HUES6 (cell line): ENCODE data around the gene TCOF1.

Experiments used
- H3K27ac ChIP-seq: 2 replicates; pipeline ENCODE4 v1.7.0; 2013; ENCODE audit warnings: low read depth, mild to moderate bottlenecking, low read length, inconsistent platforms
- H3K27me3 ChIP-seq: 2 replicates; pipeline ENCODE4 v1.6.1; 2013; ENCODE audit warnings: low read length; ENCODE audit not compliant: control insufficient read depth, insufficient read depth
- H3K36me3 ChIP-seq: 2 replicates; pipeline ENCODE4 v1.6.1; 2013; ENCODE audit warnings: low read length; ENCODE audit not compliant: control insufficient read depth, insufficient read depth
- H3K4me1 ChIP-seq: 2 replicates; pipeline ENCODE4 v1.6.1; 2013; ENCODE audit warnings: low read length; ENCODE audit not compliant: control insufficient read depth, insufficient read depth
- H3K4me3 ChIP-seq: 2 replicates; pipeline ENCODE4 v1.5.1; 2013; ENCODE audit warnings: low read depth, low read length
- H3K9ac ChIP-seq: one replicate; pipeline ENCODE4 v1.6.1; 2013; ENCODE audit warnings: mild to moderate bottlenecking, low read length
- H3K9me3 ChIP-seq: 2 replicates; pipeline ENCODE4 v1.6.1; 2013; ENCODE audit warnings: low read depth, low read length; ENCODE audit not compliant: control insufficient read depth, insufficient read depth

The TCOF1 gene

DNA sequence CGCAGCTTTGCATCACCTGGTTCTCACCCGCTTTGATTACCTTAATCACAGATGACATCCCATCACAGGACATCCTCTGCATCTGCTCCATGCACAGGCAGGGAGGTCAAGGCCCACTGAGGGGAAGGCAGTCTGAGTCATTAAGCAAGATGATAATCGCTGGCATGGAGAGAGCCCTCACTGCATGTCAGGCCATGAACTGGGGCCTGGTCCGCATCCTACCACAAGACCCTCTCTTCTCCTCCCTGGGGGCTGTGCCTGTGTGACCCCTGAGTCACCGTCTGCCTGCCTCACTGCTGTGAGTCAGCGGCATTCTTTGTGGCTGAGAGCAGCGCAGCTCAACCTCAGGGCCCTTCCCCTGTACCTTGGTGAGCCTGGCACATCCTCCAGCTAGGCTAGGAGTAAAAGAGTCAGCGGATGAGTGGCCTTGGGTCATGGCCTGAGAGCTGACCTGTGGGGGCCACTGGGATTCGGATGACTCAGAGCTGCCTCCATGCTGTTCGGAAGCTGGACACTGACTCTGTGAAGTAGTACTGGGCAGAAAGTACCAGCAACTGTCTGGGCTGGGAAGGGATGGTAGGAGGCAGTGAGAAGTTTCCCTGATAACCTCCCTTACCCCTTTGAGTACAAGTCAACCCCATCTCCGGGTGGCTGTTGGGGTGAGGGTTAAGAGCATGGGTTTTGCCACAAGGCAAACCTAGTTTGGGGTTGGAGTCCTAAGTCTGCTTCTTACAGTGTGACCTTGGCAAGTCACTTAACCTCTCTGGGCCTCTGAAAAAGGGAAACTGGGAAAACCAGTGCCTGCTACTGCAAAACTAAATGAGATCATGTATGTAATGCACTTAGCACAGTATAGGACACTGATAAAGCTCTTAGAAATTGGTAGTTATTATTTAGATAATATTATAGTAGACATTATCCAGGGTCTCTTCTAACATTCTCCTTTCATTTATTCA lies 40.2 kb upstream of the TCOF1 start:
- Histone ChIP-seq H3K9ac (peak overlapping the region; percentile 44), H3K4me3 (no peak overlapping the region), H3K4me1 (peaks cover 32% of the 10 kb centered on the region; the same call in 1 of the 2 replicates), H3K36me3 (no peaks in the 10 kb centered on the region), H3K27me3 (no peaks in the 10 kb centered on the region), H3K9me3 (no peaks in the 10 kb centered on the region), H3K27ac (no peak overlapping the region)

DNA sequence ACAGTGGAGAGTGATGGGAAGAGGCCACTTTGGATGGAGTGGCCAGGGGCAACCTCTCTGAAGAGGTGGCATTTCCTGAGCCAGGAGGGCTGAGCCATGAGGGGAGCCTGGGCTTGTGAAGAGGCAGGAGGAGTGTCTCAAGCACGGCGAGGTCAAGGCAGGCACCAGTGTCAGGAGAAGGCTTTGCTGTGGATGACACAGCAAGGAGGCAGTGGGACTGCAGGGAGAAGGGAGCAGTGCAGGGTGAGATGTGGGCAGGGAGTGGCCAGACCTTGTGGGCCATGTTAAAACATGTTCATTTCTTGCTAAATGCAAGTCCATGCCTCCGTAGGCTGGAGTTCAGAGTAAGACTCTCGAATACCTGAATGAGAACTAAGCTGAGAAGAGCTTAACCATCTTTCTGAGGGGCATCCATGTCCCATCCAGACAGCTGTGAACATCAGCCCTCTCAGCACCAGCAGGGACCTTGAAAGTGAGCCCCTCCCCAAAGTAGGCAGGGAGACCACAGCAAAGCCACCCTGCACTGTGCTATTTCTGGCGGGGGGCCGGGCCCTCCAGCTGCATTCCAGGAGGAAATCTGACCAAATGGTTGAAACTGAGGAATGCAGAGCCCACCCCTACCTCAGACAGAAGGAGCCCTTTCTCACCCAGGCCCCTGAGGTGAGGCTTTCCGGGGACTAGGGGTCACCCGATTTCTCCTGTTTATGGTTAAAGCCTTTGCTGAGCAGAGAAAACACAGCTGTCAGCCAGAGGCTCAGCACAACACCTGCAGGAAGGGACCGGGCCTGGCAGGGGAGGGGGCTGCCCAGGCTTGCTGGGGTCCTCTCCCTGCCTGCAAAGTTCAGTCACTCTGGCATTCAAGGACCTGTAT lies 38.6 kb upstream of the TCOF1 start:
- Histone ChIP-seq H3K27ac (no peak overlapping the region), H3K4me1 (peaks cover 32% of the 10 kb centered on the region; the same call in 1 of the 2 replicates), H3K9ac (peak overlapping the region; percentile 8), H3K4me3 (no peak overlapping the region), H3K27me3 (no peaks in the 10 kb centered on the region), H3K36me3 (no peaks in the 10 kb centered on the region), H3K9me3 (no peaks in the 10 kb centered on the region)

DNA sequence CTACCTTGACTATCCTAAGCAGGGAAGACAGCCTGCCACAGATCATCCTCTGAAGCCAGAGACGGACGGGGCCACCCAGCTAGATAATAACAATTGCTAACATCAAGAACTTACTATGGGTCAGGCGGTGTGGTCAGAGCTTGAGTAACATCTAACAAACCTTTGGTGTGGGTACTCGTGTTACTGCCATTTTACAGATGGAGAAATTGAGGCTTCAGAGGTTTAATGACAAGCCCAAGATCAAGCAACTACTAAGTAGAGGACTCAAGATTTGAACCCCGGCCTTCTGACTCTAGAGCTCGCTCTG lies 38.1 kb upstream of the TCOF1 start:
- Histone ChIP-seq H3K4me3 (no peak overlapping the region), H3K27ac (no peak overlapping the region), H3K36me3 (no peaks in the 10 kb centered on the region), H3K9me3 (no peaks in the 10 kb centered on the region), H3K4me1 (peaks cover 32% of the 10 kb centered on the region; the same call in 1 of the 2 replicates), H3K27me3 (no peaks in the 10 kb centered on the region), H3K9ac (peak overlapping the region; percentile 8)

DNA sequence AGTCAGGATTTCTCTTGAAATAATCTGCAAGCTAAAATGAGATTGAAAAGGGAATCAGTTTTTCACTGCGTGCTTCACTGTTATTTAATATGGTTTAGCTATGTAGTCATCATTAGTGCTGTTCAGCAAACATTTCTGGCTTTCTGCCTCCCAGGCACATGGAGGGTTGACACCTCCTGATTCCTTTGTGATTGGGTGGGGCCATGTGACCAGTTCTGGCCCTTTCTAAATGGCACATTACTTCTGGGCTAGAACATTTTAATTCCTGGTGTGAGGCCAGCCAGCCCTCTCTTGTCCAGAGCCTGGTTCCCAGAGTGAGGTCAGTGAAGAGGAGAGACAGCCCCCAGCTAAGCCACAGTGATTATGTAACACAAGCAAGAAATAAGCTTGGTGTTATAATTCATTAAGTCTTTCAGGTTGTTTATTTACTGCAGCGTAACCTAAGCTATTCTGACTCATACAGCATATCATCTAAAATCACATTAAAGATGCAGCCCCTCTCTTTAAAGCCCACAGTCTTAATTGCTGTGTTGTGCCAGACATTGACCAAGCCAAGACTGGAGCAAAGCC lies 37.4 kb upstream of the TCOF1 start:
- Histone ChIP-seq H3K9me3 (no peaks in the 10 kb centered on the region), H3K27ac (no peak overlapping the region), H3K9ac (no peak overlapping the region), H3K27me3 (no peaks in the 10 kb centered on the region), H3K4me1 (peaks cover 32% of the 10 kb centered on the region; the same call in 1 of the 2 replicates), H3K36me3 (no peaks in the 10 kb centered on the region), H3K4me3 (no peak overlapping the region)

DNA sequence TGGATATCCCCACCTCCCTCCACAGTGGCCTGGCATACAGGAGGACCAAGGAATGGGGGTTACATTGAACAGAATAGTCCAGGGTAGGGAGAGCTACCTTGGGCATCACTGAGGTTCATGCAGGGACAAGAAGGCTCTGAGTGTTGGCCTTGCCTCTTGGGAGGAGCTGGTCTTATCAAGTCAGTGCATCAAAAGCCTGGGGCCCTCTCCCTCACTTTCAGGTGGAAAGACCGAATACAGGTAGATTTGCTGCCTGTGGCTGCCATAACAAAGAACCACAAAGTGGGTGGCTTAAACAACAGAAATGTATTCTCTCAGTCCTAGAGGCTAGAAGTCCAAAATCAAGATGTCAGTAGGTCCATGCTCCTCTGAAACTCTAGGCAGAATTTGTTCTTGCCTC lies 36.3 kb upstream of the TCOF1 start:
- peaks cover 32% of the 10 kb centered on the region; the same call in 1 of the 2 replicates for H3K4me1 ChIP-seq

DNA sequence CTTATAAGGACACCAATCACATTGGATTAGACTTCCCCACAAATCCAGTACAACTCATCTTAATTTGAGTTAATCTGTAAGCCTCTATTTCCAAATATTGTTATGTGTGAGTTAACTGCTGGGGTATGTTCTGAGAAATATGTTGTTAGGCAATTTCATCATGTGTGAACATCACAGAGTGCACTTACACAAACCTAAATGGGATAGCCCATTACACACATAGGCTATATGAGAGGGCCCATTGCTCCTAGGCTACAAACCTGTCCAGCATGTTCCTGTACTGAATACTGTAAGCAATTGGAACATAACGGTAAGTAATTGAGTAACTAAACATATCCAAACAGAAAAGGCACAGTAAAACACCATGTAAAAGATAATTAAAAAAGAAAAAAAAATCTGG lies 35.7 kb upstream of the TCOF1 start:
- Histone ChIP-seq H3K4me3 (no peak overlapping the region), H3K36me3 (no peaks in the 10 kb centered on the region), H3K27me3 (no peaks in the 10 kb centered on the region), H3K9ac (no peak overlapping the region), H3K9me3 (no peaks in the 10 kb centered on the region), H3K4me1 (peaks cover 35% of the 10 kb centered on the region; the same call in 1 of the 2 replicates), H3K27ac (no peak overlapping the region)

More for the DNA sequence above, 36.3 kb upstream of the TCOF1 start:
- Histone ChIP-seq H3K27me3 (no peaks in the 10 kb centered on the region), H3K9me3 (no peaks in the 10 kb centered on the region), H3K36me3 (no peaks in the 10 kb centered on the region), H3K27ac (no peak overlapping the region), H3K4me3 (no peak overlapping the region), H3K9ac (no peak overlapping the region)

DNA sequence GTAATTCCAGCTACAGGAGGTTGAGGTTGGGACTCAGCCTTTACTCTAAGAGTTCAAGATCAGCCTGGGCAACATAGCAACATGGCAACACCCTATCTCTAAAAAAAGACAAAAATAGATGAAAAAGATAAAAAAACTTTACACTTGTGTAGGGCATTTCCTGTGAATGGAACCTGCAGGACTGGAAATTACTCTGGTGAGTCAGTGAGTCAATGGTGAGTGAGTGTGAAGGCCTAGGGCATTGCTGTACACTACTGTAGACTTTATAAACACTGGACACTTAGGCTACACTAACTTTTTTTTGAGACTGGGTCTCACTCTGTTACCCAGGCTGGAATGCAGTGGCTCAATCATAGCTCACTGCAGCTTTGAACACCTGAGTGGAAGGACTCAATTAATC lies 35.3 kb upstream of the TCOF1 start:
- Histone ChIP-seq H3K4me3 (no peak overlapping the region), H3K36me3 (no peaks in the 10 kb centered on the region), H3K9me3 (no peaks in the 10 kb centered on the region), H3K27ac (no peak overlapping the region), H3K27me3 (no peaks in the 10 kb centered on the region), H3K9ac (no peak overlapping the region), H3K4me1 (peaks cover 34% of the 10 kb centered on the region; the same call in 1 of the 2 replicates)

DNA sequence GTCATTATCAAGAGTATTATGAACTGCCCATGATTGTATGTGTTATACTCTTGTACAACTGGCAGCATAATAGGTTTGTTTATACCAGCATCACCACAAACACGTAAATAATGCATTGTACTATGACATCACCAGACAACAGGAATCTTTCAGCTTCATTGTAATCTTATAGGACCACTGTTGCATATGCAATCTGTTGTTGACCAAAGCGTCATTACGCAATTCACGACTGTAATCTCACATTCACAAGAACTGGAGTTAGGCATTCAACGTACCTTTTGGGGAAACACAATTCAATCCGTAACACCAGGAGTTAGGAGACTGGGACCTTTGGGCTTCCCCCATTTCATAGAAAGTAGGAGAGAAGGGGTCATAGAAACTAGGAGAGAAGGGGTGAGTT lies 34.4 kb upstream of the TCOF1 start:
- Histone ChIP-seq H3K9me3 (no peaks in the 10 kb centered on the region), H3K27me3 (no peaks in the 10 kb centered on the region), H3K4me1 (peaks cover 27% of the 10 kb centered on the region; the same call in 1 of the 2 replicates)

DNA sequence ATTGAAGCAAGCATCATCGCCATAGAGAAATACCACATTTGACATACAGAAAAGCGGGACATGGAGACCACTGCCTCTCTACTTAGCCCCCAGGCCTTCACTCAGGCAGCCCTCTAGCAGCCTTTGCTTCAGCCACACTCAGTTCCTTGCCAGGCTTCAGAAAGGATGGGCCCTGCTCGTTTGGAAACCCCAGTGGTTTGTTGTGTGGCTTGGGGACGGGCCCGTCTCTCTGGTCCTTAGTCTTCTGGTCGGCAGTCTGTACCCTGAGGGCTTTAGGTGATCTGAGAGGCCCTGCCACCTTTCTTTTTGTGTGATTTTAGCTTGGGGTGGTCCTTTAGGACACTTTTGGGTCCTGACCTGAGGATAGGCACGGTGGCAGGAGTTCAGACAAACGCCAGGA lies 33.7 kb upstream of the TCOF1 start:
- no peaks in the 10 kb centered on the region for H3K9me3 ChIP-seq
- H3K27me3 ChIP-seq = no peaks in the 10 kb centered on the region
- H3K36me3 ChIP-seq = no peaks in the 10 kb centered on the region
- no peak overlapping the region for H3K9ac ChIP-seq
- H3K27ac ChIP-seq = no peak overlapping the region
- no peak overlapping the region for H3K4me3 ChIP-seq
- peaks cover 19% of the 10 kb centered on the region; the same call in 1 of the 2 replicates for H3K4me1 ChIP-seq

More for the DNA sequence above, 34.4 kb upstream of the TCOF1 start:
- Histone ChIP-seq H3K36me3 (no peaks in the 10 kb centered on the region), H3K27ac (no peak overlapping the region), H3K9ac (no peak overlapping the region), H3K4me3 (no peak overlapping the region)

DNA sequence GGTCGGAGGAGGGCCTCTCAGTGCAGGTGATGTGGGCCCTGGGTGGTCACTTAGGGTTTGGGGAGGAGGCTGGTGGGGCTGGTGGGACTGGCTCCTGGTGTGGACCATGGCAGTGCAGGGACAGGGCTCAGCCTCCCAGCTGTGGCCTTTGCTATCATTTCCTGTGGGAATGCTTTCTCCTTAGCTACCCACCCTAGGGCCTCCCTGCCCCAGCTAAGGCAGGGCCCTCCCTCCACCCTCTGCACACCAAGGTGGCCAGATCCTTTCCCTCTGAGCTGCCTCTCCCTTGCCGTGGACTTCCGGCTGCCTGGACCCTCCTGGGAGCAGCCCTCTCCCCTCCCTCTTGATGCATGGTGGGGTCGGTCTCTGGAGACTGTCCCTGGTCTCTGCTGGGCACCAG lies 32.1 kb upstream of the TCOF1 start:
- H3K27me3 ChIP-seq = no peaks in the 10 kb centered on the region
- no peaks in the 10 kb centered on the region for H3K36me3 ChIP-seq
- H3K4me1 ChIP-seq = peaks cover 6% of the 10 kb centered on the region; the same call in 1 of the 2 replicates
- no peak overlapping the region for H3K27ac ChIP-seq
- no peak overlapping the region for H3K4me3 ChIP-seq
- H3K9me3 ChIP-seq = no peaks in the 10 kb centered on the region
- no peak overlapping the region for H3K9ac ChIP-seq
